ENCODE results near the gene MAEA.

MAEA gene

GRCh38 chr4:1305781-1306455, 16.2 kb downstream of the MAEA start:
- DNase-seq, result no peak

- DNase-seq, result no peak
Observed at GRCh38 chr4:1307951-1308735, 18.5 kb downstream of the MAEA start.

- DNase-seq, result no peak
Observed at GRCh38 chr4:1309261-1310010, 19.7 kb downstream of the MAEA start.

- no peak for DNase-seq
Observed at GRCh38 chr4:1310031-1310795, 20.5 kb downstream of the MAEA start.

- no peak for DNase-seq
Observed at GRCh38 chr4:1310796-1311631, 21.3 kb downstream of the MAEA start.

- DNase-seq, result no peak
Observed at GRCh38 chr4:1312821-1313640, 23.3 kb downstream of the MAEA start.

- no peak for DNase-seq
Observed at GRCh38 chr4:1315306-1315705, 25.6 kb downstream of the MAEA start.

GRCh38 chr4:1315836-1316536, 26.3 kb downstream of the MAEA start:
- DNase-seq, result no peak

GRCh38 chr4:1316537-1317168, 27.0 kb downstream of the MAEA start:
- DNase-seq, result no peak

- no peak for DNase-seq
Observed at GRCh38 chr4:1317177-1318045, 27.7 kb downstream of the MAEA start.

GRCh38 chr4:1318046-1318375, 28.3 kb downstream of the MAEA start:
- no peak for DNase-seq

GRCh38 chr4:1318488-1319213, 29.0 kb downstream of the MAEA start:
- DNase-seq, result no peak

- DNase-seq, result no peak
Observed at GRCh38 chr4:1321486-1321885, 31.8 kb downstream of the MAEA start.

- DNase-seq, result no peak
Observed at GRCh38 chr4:1321946-1322650, 32.4 kb downstream of the MAEA start.

GRCh38 chr4:1323280-1323634, 33.6 kb downstream of the MAEA start:
- DNase-seq, result no peak

- no peak for DNase-seq
Observed at GRCh38 chr4:1323635-1324442, 34.1 kb downstream of the MAEA start.

Measured in SHP77 treated with DMSO at 0.1 percent for 48 hours (cell line).